CMK (cell line): ENCODE results near the gene DDIAS.
"Not testable (repeated sequence)": the region's sequence is repeated elsewhere in the genome, so short reads cannot be mapped to it uniquely, and the experiment has no call there.

Experiments
- DNase-seq: peaks from one replicate; pipeline ENCODE4 v3.0.0-alpha.2; 2010; ENCODE audit warnings: low read depth

DDIAS gene

GRCh38 chr11:82889133-82890001 is 12.2 kb upstream of the DDIAS start:
- no peak for DNase-seq

GRCh38 chr11:82890002-82890341 is 11.6 kb upstream of the DDIAS start:
- DNase-seq = no peak

GRCh38 chr11:82890936-82891335 is 10.6 kb upstream of the DDIAS start:
- no peak for DNase-seq

GRCh38 chr11:82892611-82893169 is 8.8 kb upstream of the DDIAS start:
- no peak for DNase-seq

- no peak for DNase-seq
Observed at GRCh38 chr11:82895437-82896091, 6.0 kb upstream of the DDIAS start.

GRCh38 chr11:82896183-82896582 is 5.4 kb upstream of the DDIAS start:
- no peak for DNase-seq

- DNase-seq = no peak
Observed at GRCh38 chr11:82898241-82898640, 3.3 kb upstream of the DDIAS start.

GRCh38 chr11:82899186-82899820 is 2.2 kb upstream of the DDIAS start:
- no peak for DNase-seq

- DNase-seq = no peak
Observed at GRCh38 chr11:82899957-82900276, 1.6 kb upstream of the DDIAS start.

GRCh38 chr11:82900277-82901164 is 1.0 kb upstream of the DDIAS start, which contains the start of gene PRCP:
Gene PRCP (minus strand): TSS chr11:82900430. CDS start chr11:82900402, 28 bp downstream.
- peak; percentile 74 for DNase-seq

- DNase-seq = no peak
Observed at GRCh38 chr11:82901922-82902485, 468 bp downstream of the DDIAS start.

GRCh38 chr11:82902880-82903279 is 1.3 kb downstream of the DDIAS start:
- no peak for DNase-seq

GRCh38 chr11:82903843-82904586 is 2.5 kb downstream of the DDIAS start:
- DNase-seq = no peak

GRCh38 chr11:82906236-82906635 is 4.7 kb downstream of the DDIAS start:
- DNase-seq = no peak

- DNase-seq = no peak
Observed at GRCh38 chr11:82906931-82907330, 5.4 kb downstream of the DDIAS start.

GRCh38 chr11:82907371-82907770 is 5.8 kb downstream of the DDIAS start:
- DNase-seq = no peak

- no peak for DNase-seq
Observed at GRCh38 chr11:82908311-82908710, 6.8 kb downstream of the DDIAS start.

GRCh38 chr11:82909015-82909640 is 7.6 kb downstream of the DDIAS start:
- no peak for DNase-seq

- not testable (repeated sequence) for DNase-seq
Observed at GRCh38 chr11:82919786-82920185, 18.2 kb downstream of the DDIAS start.

- not testable (repeated sequence) for DNase-seq
Observed at GRCh38 chr11:82920227-82920626, 18.7 kb downstream of the DDIAS start.
